Liver (tissue), 9 donors: Measurements from ENCODE around the gene CMBL. TPM values are rescaled to one million over a fixed set of nuclear protein-coding genes. Genes with fewer than 3 reads are reported as not detected.

Experiments
- DNase-seq: peaks from one replicate; pipeline ENCODE4 v3.0.0-alpha.2; 2017; ENCODE audit warnings: low spot score
- H3K27ac ChIP-seq, 2 donors: one replicate each; pipeline ENCODE4 v1.7.0; 2013; ENCODE audit warnings: inconsistent platforms in 2 of 2, low read length in 2 of 2, control low read depth in 1 of 2, low read depth in 1 of 2, mild to moderate bottlenecking in 1 of 2
- H3K27me3 ChIP-seq, 4 donors: one replicate each; pipeline versions ENCODE4 v1.6.1 to v1.7.0; 2013; ENCODE audit warnings: low read length in 3 of 4, inconsistent platforms in 1 of 4, mild to moderate bottlenecking in 1 of 4, moderate library complexity in 1 of 4; ENCODE audit not compliant: control insufficient read depth in 4 of 4, insufficient read depth in 4 of 4
- H3K36me3 ChIP-seq, 4 donors: one replicate each; pipeline versions ENCODE4 v1.6.1 to v1.7.0; 2013; ENCODE audit warnings: low read length in 3 of 4, mild to moderate bottlenecking in 3 of 4, low read depth in 1 of 4, moderate library complexity in 1 of 4; ENCODE audit not compliant: control insufficient read depth in 4 of 4, insufficient read depth in 3 of 4
- H3K4me1 ChIP-seq, 4 donors: one replicate each; pipeline versions ENCODE4 v1.6.1 to v1.7.0; 2013; ENCODE audit warnings: low read length in 3 of 4, mild to moderate bottlenecking in 3 of 4, moderate library complexity in 1 of 4; ENCODE audit not compliant: control insufficient read depth in 4 of 4, insufficient read depth in 4 of 4
- H3K4me3 ChIP-seq, 3 donors: one replicate each; pipeline versions ENCODE4 v1.6.1 to v1.7.0; 2013; ENCODE audit warnings: low read length in 3 of 3, control low read depth in 1 of 3, low read depth in 1 of 3, mild to moderate bottlenecking in 1 of 3
- H3K9ac ChIP-seq, 2 donors: one replicate each; pipeline ENCODE4 v1.7.0; 2013; ENCODE audit warnings: low read length in 2 of 2, mild to moderate bottlenecking in 2 of 2, moderate library complexity in 2 of 2, control low read depth in 1 of 2, low read depth in 1 of 2
- H3K9me3 ChIP-seq, 4 donors: one replicate each; pipeline versions ENCODE4 v1.6.1 to v1.7.0; 2013; ENCODE audit warnings: low read length in 3 of 4; ENCODE audit not compliant: control insufficient read depth in 4 of 4
- ATF3 ChIP-seq: IDR thresholded peaks from 2 replicates; pipeline ENCODE4 v1.6.1; 2016; ENCODE audit warnings: antibody characterized with exemption
- CTCF ChIP-seq: fragments of 150-350 bp; IDR thresholded peaks from 2 replicates; pipeline ENCODE4 v1.5.1; 2017; ENCODE audit warnings: improper control_type of control experiment, low read depth, low read length; ENCODE audit not compliant: missing input control
- EGR1 ChIP-seq, 2 donors: IDR thresholded peaks; 2 replicates each; pipeline ENCODE4 v1.6.1; 2016 to 2018; ENCODE audit warnings: antibody characterized with exemption in 2 of 2, low read depth in 2 of 2
- FOXA1 ChIP-seq: IDR thresholded peaks from 2 replicates; pipeline ENCODE4 v1.6.1; 2016; ENCODE audit warnings: antibody characterized with exemption
- FOXA2 ChIP-seq: IDR thresholded peaks from 2 replicates; pipeline ENCODE4 v1.6.1; 2016; ENCODE audit warnings: antibody characterized with exemption
- GABPA ChIP-seq, 2 donors: IDR thresholded peaks in 1 of 2; conservative IDR thresholded peaks in 1 of 2; 2 replicates each; pipeline ENCODE4 v1.6.1; 2016; ENCODE audit warnings: antibody characterized with exemption in 2 of 2, mild to moderate bottlenecking in 1 of 2, moderate library complexity in 1 of 2
- HNF4A ChIP-seq, 2 donors: conservative IDR thresholded peaks; 2 replicates each; pipeline ENCODE4 v1.6.1; 2016; ENCODE audit warnings: antibody characterized with exemption in 2 of 2, mild to moderate bottlenecking in 2 of 2
- HNF4G ChIP-seq: IDR thresholded peaks from 2 replicates; pipeline ENCODE4 v1.6.1; 2016; ENCODE audit warnings: antibody characterized with exemption
- JUND ChIP-seq, 2 donors: IDR thresholded peaks; 2 replicates each; pipeline ENCODE4 v1.6.1; 2016; ENCODE audit warnings: antibody characterized with exemption in 2 of 2
- MAX ChIP-seq: IDR thresholded peaks from 2 replicates; pipeline ENCODE4 v1.6.1; 2016; ENCODE audit warnings: antibody characterized with exemption
- NR2F2 ChIP-seq: IDR thresholded peaks from 2 replicates; pipeline ENCODE4 v1.6.1; 2016; ENCODE audit warnings: antibody characterized with exemption
- RAD21 ChIP-seq, 2 donors: IDR thresholded peaks; 2 replicates each; pipeline ENCODE4 v1.6.1; 2016; ENCODE audit warnings: antibody characterized with exemption in 2 of 2, mild to moderate bottlenecking in 2 of 2
- REST ChIP-seq: IDR thresholded peaks from 2 replicates; pipeline ENCODE4 v1.6.1; 2016; ENCODE audit warnings: antibody characterized with exemption, mild to moderate bottlenecking
- RXRA ChIP-seq, 2 donors: IDR thresholded peaks; 2 replicates each; pipeline ENCODE4 v1.6.1; 2017 to 2018; ENCODE audit warnings: antibody characterized with exemption in 2 of 2, mild to moderate bottlenecking in 1 of 2
- SP1 ChIP-seq: IDR thresholded peaks from 2 replicates; pipeline ENCODE4 v1.6.1; 2018; ENCODE audit warnings: antibody characterized with exemption, mild to moderate bottlenecking
- TAF1 ChIP-seq: conservative IDR thresholded peaks from 2 replicates; pipeline ENCODE4 v1.6.1; 2016; ENCODE audit warnings: antibody characterized with exemption, mild to moderate bottlenecking
- YY1 ChIP-seq: IDR thresholded peaks from 2 replicates; pipeline ENCODE4 v1.6.1; 2016; ENCODE audit warnings: antibody characterized with exemption, mild to moderate bottlenecking
- ZBTB33 ChIP-seq: IDR thresholded peaks from 2 replicates; pipeline ENCODE4 v1.6.1; 2016; ENCODE audit warnings: antibody characterized with exemption
- WGBS: extraction: QIAGEN DNeasy Blood & Tissue Kit; methylation state at CpG from one replicate; pipeline ENCODE4 v1.1.7; 2013; 5-methylcytosine and 5-hydroxymethylcytosine counted together
- polyA plus RNA-seq, 2 donors: library from polyadenylated mRNA; stranded (reverse) in 1 of 2; unstranded in 1 of 2; fragments of 200-250 nt in 1 of 2; fragments of >200 nt in 1 of 2; fragmentation: Nextera tagmentation in 1 of 2; extraction: Ambion mirVana in 1 of 2; gene quantifications; one replicate each; pipeline versions ENCODE4 v1.2.1 to v1.2.3, GENCODE V29; 2013 to 2015
- total RNA-seq, 2 donors: library from RNA; depleted of rRNA; stranded (reverse); fragments of >200 nt; gene quantifications; one replicate each; pipeline ENCODE4 v1.2.3, GENCODE V29; 2014
- donor health status: healthy.
- donor health status: healthy.
- donor health status: healthy.
- donor health status: healthy.
- donor health status: healthy.

CMBL gene
- total and polyA plus RNA-seq, 4 donors = 6.8 to 56.1 (median 41.7) TPM

- no peak overlapping the region for H3K4me3 ChIP-seq
- H3K27ac ChIP-seq = peak overlapping the region; percentile 94 to 98
- H3K27me3 ChIP-seq = no peaks in the 10 kb centered on the region
- H3K9ac ChIP-seq = peak overlapping the region in 1 of 2 donors; percentile 92
- H3K36me3 ChIP-seq = peaks cover 0 to 13% (median 11%) of the 10 kb centered on the region in 4 donors
- 29% methylated on average over 6 of the region's 6 CpGs for WGBS
- TF ChIP-seq RAD21 (IDR thresholded peaks at IDR 0.05) = peak; percentile 43 to 53
- TF ChIP-seq EGR1 (IDR thresholded peaks at IDR 0.05; ENCODE audit: low read depth in 2 of 2) = no peak
- TF ChIP-seq SP1 = peak; percentile 59
- peak; percentile 42 for TF ChIP-seq ZBTB33
- peak; percentile 84 for TF ChIP-seq REST
- peak in 1 of 2 donors; percentile 45 for TF ChIP-seq JUND (IDR thresholded peaks at IDR 0.05)
- TF ChIP-seq NR2F2 = no peak
- peak; percentile 15 for TF ChIP-seq FOXA1
- TF ChIP-seq TAF1 = peak; percentile 75
- peak; percentile 56 for TF ChIP-seq MAX
- TF ChIP-seq ATF3 = no peak
- peak; percentile 87 for TF ChIP-seq YY1
- no peak for TF ChIP-seq HNF4G
- no peak for TF ChIP-seq GABPA (IDR thresholded peaks at IDR 0.05 in 1 of 2, conservative IDR thresholded peaks at IDR 0.05 in 1 of 2)
- TF ChIP-seq HNF4A (conservative IDR thresholded peaks at IDR 0.05) = peak; percentile 80 to 86
- peak; percentile 61 to 83 for TF ChIP-seq RXRA (IDR thresholded peaks at IDR 0.05)
- TF ChIP-seq CTCF = peak; percentile 18
- peak; percentile 51 for TF ChIP-seq FOXA2
- H3K9me3 ChIP-seq = no peaks in the 10 kb centered on the region
- H3K4me1 ChIP-seq = peaks cover 1 to 29% (median 26%) of the 10 kb centered on the region in 4 donors
- no peak for DNase-seq
Measured at GRCh38 chr5:10289353-10289752, 18.3 kb downstream of the CMBL start.
